Adrenal gland (tissue), 12 donors: ENCODE measurements around the gene LAMP1. TPM values are rescaled to one million over a fixed set of nuclear protein-coding genes. Genes with fewer than 3 reads are reported as not detected.
A peak's percentile ranks its signal among the peaks of the same experiment; 100 is the strongest.

Source experiments
- DNase-seq, 7 donors: peaks; one replicate each; pipeline ENCODE4 v3.0.0-alpha.2; 2019 to 2020
- H3K27ac ChIP-seq, 5 donors: fragments of 200-600 bp; sonication (generic) in 4 of 5; 1 replicate in 3 of 5; 2 replicates in 2 of 5; pipeline versions ENCODE4 v1.5.1 to v1.8.0; 2016 to 2020; ENCODE audit warnings: mild to moderate bottlenecking in 1 of 5
- H3K27me3 ChIP-seq: fragments of 200-600 bp; 2 replicates; pipeline ENCODE4 v1.8.0; 2021
- H3K36me3 ChIP-seq, 2 donors: fragments of 200-600 bp; replicated peaks in 1 of 2; 1 replicate in 1 of 2; 2 replicates in 1 of 2; pipeline versions ENCODE4 v1.5.1 to v1.8.0; 2018 to 2022
- H3K4me1 ChIP-seq, 2 donors: fragments of 200-600 bp; replicated peaks in 1 of 2; 1 replicate in 1 of 2; 2 replicates in 1 of 2; pipeline versions ENCODE4 v1.5.1 to v1.8.0; 2018 to 2021
- H3K4me3 ChIP-seq, 4 donors: fragments of 200-600 bp; sonication (generic) in 3 of 4; one replicate each; pipeline ENCODE4 v1.5.1; 2016 to 2018
- H3K9me3 ChIP-seq, 3 donors: fragments of 200-600 bp; sonication (generic) in 1 of 3; replicated peaks in 1 of 3; 1 replicate in 2 of 3; 2 replicates in 1 of 3; pipeline versions ENCODE4 v1.5.1 to v1.8.0; 2016 to 2021
- POLR2A ChIP-seq, 2 donors: fragments of 450-650 bp; IDR thresholded peaks; one replicate each; pipeline ENCODE4 v1.6.1; 2017; ENCODE audit warnings: antibody characterized with exemption in 2 of 2, mild to moderate bottlenecking in 2 of 2, moderate library complexity in 1 of 2
- WGBS, 4 donors: extraction: QIAGEN DNeasy Blood & Tissue Kit in 2 of 4; methylation state at CpG; one replicate each; pipeline versions ENCODE4 v1.1.5 to v1.1.7; 2013 to 2017; 5-methylcytosine and 5-hydroxymethylcytosine counted together
- intact Hi-C, 2 donors: fragments of 100-400 bp; cut with DNase I; formaldehyde crosslinking; loops; one replicate each; pipeline versions ENCODE4 v1.14.1 to v1.15.0; 2022 to 2023
- polyA plus RNA-seq, 3 donors: library from polyadenylated mRNA; stranded (reverse); fragments of 200-250 nt in 2 of 3; fragments of 350-450 nt in 1 of 3; fragmentation: Illumina TruSeq in 1 of 3; extraction: RNeasy Lipid Tissue Mini Kit (QIAGEN cat#74804) in 1 of 3; gene quantifications; one replicate each; pipeline ENCODE4 v1.2.3, GENCODE V29; 2013 to 2014
- total RNA-seq, 9 donors: library from RNA; depleted of rRNA in 4 of 9; stranded (reverse); fragments of >200 nt in 4 of 9; fragments of 120-200 nt in 1 of 9; fragmentation: NEBNext Ultra II Directional in 1 of 9; extraction: Animal tissue kit (Norgen Biotek cat#: 25700) in 1 of 9; gene quantifications; one replicate each; pipeline versions ENCODE4 v1.1.0 to v1.2.4, GENCODE V29; 2013 to 2023
- TF ChIP-seq, protein P1 (sequence below), 6 experiments: fragments of 450-650 bp in 4 of 6; fragments of 200-600 bp in 2 of 6; sonication (generic) in 1 of 6; IDR thresholded peaks; 1 replicate in 5 of 6; 2 replicates in 1 of 6; pipeline versions ENCODE4 v1.5.1 to v1.8.0; 2016 to 2021; ENCODE audit warnings: antibody characterized with exemption in 6 of 6, mild to moderate bottlenecking in 2 of 6, moderate library complexity in 1 of 6
- donor health status: healthy with polysubstance abuse.
- donor health status: Bipolar disorder and iron deficiency.
- donor health status: DM: yes; HTN: yes; CAD: no.
- donor health status: DM: no; HTN: no; CAD: no.
- donor health status: DM: no; HTN: no; CAD: no.
- donor health status: DM: yes; HTN: yes; CAD: no.

Gene LAMP1
- total and polyA plus RNA-seq, 12 donors = 40.6 to 267 (median 172) TPM

DNA sequence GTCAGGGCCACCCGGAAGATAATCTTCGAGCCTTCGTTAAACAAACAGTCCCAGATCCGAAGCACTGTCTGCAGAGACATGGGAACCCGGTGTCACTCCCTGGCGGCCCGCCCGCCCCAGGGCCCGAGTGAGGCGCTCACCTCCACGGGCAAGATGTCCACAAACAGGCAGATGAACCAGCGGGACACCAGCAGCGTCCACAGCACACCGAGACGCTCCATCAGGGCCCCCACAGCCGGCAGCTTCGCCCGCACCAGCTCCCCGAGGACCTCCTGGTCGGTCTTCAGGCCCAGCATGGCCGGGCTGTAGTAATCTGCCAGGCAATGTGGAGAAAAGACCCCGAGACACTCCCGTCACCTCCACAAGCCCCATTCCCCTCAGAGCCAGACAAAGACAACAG is 28.7 kb downstream of the LAMP1 start:
- intact Hi-C loops = no loop called here
- WGBS, 4 donors = 74 to 79% (median 77%) methylated on average over 10 to 23 of the region's 23 CpGs; no CpG with 5 or more reads in 1 of the 4 donors

DNA sequence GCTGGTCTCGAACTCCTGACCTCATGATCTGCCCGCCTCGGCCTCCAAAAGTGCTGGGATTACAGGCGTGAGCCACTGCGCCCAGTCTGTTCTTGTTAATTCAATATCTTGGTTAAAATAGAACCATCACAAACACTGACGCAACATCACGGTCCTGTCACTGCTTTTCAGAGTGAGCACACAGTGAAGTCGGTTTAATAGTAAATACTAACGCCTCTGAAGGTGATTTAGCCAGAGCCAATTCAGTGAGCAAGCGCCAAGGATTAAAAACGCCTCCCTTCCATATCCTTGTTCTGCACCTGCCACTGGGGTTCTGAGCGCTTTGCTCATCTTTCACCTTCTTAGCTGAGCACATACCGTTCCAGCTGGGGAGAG is 30.3 kb downstream of the LAMP1 start:
- WGBS, 4 donors = 75 to 84% (median 78%) methylated on average over 13 of the region's 13 CpGs
- no peak for DNase-seq
- no peak for TF ChIP-seq POLR2A (IDR thresholded peaks at IDR 0.05)
- TF ChIP-seq, protein P1, sequence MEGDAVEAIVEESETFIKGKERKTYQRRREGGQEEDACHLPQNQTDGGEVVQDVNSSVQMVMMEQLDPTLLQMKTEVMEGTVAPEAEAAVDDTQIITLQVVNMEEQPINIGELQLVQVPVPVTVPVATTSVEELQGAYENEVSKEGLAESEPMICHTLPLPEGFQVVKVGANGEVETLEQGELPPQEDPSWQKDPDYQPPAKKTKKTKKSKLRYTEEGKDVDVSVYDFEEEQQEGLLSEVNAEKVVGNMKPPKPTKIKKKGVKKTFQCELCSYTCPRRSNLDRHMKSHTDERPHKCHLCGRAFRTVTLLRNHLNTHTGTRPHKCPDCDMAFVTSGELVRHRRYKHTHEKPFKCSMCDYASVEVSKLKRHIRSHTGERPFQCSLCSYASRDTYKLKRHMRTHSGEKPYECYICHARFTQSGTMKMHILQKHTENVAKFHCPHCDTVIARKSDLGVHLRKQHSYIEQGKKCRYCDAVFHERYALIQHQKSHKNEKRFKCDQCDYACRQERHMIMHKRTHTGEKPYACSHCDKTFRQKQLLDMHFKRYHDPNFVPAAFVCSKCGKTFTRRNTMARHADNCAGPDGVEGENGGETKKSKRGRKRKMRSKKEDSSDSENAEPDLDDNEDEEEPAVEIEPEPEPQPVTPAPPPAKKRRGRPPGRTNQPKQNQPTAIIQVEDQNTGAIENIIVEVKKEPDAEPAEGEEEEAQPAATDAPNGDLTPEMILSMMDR (IDR thresholded peaks at IDR 0.05) = no peak
- Histone ChIP-seq H3K4me1 (peaks cover 0 to 4% of the 10 kb centered on the region in 2 donors), H3K27ac (no peak overlapping the region), H3K36me3 (peaks cover 0 to 19% of the 10 kb centered on the region in 2 donors), H3K27me3 (no peaks in the 10 kb centered on the region), H3K9me3 (no peaks in the 10 kb centered on the region), H3K4me3 (no peak overlapping the region)
- intact Hi-C loops = no loop called here

More for the DNA sequence above, 28.7 kb downstream of the LAMP1 start:
- DNase-seq = peak in 1 of 7 donors; percentile 24
- Histone ChIP-seq H3K4me3 (no peak overlapping the region), H3K36me3 (peaks cover 0 to 35% of the 10 kb centered on the region in 2 donors), H3K27ac (no peak overlapping the region), H3K27me3 (no peaks in the 10 kb centered on the region), H3K9me3 (no peaks in the 10 kb centered on the region), H3K4me1 (peaks cover 0 to 4% of the 10 kb centered on the region in 2 donors)
- TF ChIP-seq, protein P1 (IDR thresholded peaks at IDR 0.05) = no peak
- TF ChIP-seq POLR2A (IDR thresholded peaks at IDR 0.05) = no peak

DNA sequence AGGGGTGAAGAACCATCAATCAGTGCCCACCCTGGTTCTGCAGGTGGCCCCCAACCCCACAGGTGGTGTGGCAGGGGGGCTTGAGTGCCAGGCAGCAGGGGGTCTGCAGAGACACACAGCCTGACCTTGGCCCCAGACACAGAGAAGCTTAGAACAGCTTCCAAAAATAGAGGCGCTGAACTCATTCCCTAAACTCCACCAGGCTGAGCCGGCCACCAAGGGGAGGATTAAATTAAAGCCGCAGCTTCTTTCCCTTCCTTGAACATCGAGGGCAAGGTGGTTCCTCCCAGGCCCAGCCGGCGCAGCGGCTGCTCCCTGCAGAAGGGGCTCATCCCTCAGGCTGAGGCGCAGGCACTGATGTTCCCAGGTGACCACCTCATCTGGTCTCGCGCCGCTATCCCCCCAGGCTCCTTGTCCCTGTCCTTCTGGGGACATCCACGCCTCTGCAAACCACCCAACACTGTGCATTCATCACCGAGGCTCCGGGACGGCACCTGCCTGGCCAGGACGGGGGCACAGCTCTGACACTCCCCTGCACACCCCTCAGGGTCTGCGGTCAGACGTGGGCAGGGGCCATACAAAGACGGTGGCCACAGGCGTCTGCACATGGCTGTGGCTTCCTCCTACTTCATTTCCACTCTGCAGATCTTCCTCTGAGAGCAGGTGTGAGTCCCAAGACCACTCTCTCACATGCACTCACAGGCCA is 30.9 kb downstream of the LAMP1 start:
- Histone ChIP-seq H3K4me1 (peaks cover 0 to 2% of the 10 kb centered on the region in 2 donors), H3K36me3 (peaks cover 0 to 16% of the 10 kb centered on the region in 2 donors), H3K9me3 (no peaks in the 10 kb centered on the region), H3K4me3 (no peak overlapping the region), H3K27me3 (no peaks in the 10 kb centered on the region), H3K27ac (no peak overlapping the region)
- intact Hi-C loops = no loop called here
- TF ChIP-seq, protein P1 (IDR thresholded peaks at IDR 0.05) = no peak
- TF ChIP-seq POLR2A (IDR thresholded peaks at IDR 0.05) = no peak
- DNase-seq = no peak
- 59 to 75% (median 68%) methylated on average over 14 to 20 of the region's 20 CpGs for WGBS, 4 donors

DNA sequence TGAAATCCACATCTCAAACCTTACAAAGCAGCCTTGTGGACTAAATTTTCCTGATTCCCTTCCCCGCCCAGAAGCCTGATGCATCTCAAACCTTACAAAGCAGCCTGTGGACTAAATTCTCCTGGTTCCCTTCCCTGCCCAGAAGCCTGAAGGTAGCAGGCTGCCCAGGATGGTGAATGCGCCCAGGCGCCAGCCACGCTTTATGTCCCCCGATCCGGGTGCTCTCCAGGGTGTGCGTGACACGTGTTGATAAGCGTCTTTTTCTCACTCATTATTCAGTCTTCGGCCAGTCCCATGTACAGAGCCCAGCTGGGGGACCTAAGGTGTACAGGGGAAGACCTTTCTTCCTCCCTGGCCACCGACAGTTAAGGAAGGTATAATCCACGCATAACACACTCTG is 31.8 kb downstream of the LAMP1 start:
- 87 to 92% (median 88%) methylated on average over 12 of the region's 12 CpGs for WGBS, 4 donors
- TF ChIP-seq, protein P1 (IDR thresholded peaks at IDR 0.05) = no peak
- no peak for TF ChIP-seq POLR2A (IDR thresholded peaks at IDR 0.05)
- DNase-seq = no peak

More for the DNA sequence above, 31.8 kb downstream of the LAMP1 start:
- intact Hi-C loops = no loop called here
- Histone ChIP-seq H3K27ac (no peak overlapping the region), H3K36me3 (peaks cover 0 to 7% of the 10 kb centered on the region in 2 donors), H3K27me3 (no peaks in the 10 kb centered on the region), H3K4me1 (no peaks in the 10 kb centered on the region), H3K9me3 (no peaks in the 10 kb centered on the region), H3K4me3 (no peak overlapping the region)
